Amniotic stem cell (primary cell): ENCODE data around the gene MT1B.
"Not testable (repeated sequence)": the region's sequence is repeated elsewhere in the genome, so short reads cannot be mapped to it uniquely, and the experiment has no call there.

Experiments
- DNase-seq: peaks from one replicate; lab custom pipeline; 2025; lab: John Stamatoyannopoulos, UW

Gene MT1B

DNA sequence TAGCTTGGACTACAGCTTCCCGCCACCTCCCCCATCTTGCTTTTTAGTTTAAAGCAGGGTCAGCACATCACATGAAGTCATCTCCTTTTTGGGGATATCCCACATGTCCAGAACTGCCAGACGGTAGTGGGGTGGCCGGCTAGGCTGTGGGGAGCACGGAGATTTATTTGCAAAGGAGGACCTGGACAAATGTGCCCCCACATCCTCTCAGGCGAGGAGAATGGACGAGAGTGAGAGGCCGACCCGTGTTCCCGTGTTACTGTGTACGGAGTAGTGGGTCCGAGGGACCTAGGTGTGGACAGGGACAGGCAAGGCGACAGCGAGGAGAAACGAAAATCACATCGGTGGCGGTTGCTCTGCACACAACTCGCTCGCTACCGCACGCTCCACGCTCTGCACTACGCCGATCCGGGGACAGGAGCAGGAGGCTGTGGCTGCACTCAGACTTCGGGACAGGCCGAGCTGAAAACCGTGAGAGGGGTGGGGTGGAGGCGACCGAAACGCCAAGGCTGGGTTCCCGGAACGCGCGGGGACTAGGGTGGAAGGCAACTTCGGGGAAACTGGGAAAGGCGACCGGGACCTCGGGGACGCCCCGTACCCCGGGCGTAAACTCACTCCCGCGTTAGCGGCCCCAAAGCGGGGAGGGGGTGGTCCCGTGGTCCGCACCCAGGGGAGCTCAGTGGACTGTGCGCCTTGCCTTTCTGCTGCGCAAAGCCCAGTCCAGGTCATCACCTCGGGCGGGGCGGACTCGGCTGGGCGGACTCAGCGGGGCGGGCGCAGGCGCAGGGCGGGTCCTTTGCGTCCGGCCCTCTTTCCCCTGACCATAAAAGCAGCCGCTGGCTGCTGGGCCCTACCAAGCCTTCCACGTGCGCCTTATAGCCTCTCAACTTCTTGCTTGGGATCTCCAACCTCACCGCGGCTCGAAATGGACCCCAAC, 13.6 kb upstream of the MT1B start, which contains the start of gene MT1A:
TSS of gene MT1A (plus strand) at position 853 of the 937 bp plus-strand sequence. CDS start at position 926, 73 bp downstream.
- DNase-seq: no peak

- no peak for DNase-seq
Observed at GRCh38 chr16:56639045-56639444, 12.6 kb upstream of the MT1B start.

- DNase-seq: no peak
Observed at GRCh38 chr16:56640076-56640475, 11.6 kb upstream of the MT1B start.

GRCh38 chr16:56641166-56641565, 10.5 kb upstream of the MT1B start:
- DNase-seq: no peak

GRCh38 chr16:56643080-56643778, 8.5 kb upstream of the MT1B start:
- no peak for DNase-seq

DNA sequence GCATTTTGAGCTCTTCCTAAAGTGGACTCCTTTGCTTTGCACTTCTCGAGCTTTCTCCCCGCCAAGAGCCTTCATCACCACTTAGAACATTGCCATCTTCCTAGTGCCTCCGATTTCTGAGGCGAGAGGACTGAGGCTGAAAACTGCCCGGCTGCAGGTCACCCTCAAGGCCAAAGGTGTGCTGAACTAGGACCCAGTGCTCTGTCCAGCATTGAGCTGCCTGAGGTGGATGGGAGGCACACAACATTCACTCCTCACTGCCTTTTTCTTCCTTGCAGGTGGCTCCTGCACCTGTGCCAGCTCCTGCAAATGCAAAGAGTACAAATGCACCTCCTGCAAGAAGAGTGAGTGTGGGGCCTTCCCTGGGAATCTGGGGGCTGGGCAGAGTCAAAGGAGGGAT, 7.9 kb upstream of the MT1B start:
- no peak for DNase-seq

DNA sequence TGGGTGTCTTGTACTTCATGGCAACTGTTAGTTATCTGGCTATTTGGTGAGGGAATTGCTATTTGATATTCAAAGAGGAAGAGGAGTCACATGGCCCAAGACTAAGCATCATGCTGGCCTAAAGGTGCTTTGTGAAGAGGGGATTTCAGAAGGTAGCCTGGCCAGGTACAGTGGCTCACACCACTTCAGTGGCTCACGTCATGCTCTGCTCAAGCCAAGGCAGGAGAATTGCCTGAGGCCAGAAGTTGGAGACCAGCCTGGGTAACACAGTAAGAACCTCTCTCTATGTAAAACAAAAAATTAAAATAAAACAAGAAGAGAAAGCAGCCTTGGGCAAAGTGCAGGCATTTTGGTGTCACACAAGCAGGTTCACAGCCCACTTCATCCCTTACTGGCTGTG, 6.4 kb upstream of the MT1B start:
- no peak for DNase-seq

DNA sequence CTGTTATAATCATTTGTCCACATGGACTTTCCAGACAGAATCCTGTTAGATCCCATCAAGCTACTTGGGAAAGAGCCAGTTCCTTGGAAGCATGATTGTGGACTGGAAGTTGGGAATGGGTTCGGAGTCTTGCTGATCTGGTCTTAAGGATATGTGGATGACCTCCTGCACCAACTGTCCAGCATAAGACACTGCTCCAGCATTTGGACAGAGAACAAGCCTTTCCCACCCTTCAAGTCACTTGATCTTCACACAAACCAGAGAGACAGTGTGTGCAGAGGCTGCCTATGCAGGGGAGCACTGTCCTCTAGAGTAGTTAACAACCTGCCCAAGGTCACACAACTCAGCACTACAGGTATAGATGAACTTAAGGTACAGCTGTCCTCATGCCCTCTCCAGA, 5.8 kb upstream of the MT1B start:
- no peak for DNase-seq

DNA sequence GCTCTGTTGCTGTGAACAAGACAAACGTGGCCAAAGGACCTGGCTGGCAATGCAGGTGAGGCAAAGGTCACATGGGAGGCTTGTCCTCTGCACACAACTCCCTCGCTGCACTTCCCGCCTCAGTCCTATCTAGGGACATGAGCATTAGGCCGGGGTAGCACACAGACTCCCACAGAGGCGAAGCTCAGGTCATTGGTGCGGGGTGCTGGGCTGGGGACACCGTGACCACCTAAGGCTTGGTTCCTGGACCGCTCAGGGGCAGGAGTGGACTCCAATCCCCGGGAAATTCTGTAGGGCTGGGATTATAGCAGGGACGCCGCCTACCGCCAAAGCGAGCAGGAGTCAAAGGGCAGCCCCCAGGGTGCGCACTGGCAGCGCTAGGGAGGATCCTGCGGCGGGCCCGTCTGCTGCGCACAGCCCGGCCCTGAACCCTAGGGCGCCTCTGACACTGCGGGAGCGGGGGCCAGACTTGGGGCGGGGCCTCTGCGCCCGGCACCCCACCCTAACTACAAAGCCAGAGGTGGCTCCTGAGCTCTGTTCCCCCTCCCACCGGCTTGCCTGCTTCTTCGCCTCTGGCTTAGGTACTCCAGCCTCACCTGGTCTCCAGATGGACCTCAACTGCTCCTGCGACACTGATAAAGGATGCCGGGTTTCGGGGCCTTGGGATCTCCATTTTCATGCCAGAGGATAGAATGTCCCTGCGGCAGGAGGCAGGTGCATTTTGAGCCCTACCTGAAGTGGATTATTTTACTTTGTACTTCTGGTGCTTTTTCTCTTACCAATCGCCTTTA, 3.9 kb upstream of the MT1B start:
- no peak for DNase-seq

DNA sequence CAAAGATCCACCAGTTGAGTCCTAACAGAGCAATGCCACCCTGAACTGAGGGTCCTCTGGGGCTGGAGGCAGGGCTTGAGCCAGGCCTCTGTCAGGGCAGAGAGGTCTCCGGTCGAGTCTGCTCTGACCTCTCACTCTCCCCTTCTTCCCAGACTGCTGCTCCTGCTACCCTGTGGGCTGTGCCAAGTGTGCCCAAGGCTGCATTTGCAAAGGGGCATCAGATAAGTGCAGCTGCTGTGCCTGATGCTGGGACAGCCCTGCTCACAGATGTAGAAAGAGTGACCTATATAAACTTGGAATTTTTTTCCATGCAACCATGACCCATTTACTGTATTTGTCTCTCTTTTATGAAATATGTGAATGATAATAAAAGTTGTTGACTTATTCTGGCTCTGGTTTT, 2.4 kb upstream of the MT1B start:
- DNase-seq: no peak

DNA sequence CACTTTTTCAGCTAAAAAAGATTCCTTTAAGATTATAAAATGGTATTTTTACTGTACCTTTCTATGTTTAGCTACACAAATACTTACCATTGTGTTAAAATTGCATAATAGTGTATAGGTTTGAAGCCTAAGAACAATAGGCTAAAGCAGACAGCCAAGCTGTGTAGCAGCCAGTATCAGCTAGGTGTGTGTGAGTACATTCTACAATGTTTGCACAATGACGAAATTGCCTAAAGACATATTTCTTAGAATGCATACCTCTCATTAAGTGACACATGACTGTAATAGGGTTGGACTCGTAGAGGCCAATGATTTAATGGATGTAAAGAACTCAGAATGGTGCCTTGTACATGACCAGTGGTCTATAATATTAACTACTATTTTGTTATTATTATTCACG, 1.9 kb upstream of the MT1B start:
- DNase-seq: no peak

GRCh38 chr16:56652600-56652999, 914 bp downstream of the MT1B start:
- DNase-seq: no peak

DNA sequence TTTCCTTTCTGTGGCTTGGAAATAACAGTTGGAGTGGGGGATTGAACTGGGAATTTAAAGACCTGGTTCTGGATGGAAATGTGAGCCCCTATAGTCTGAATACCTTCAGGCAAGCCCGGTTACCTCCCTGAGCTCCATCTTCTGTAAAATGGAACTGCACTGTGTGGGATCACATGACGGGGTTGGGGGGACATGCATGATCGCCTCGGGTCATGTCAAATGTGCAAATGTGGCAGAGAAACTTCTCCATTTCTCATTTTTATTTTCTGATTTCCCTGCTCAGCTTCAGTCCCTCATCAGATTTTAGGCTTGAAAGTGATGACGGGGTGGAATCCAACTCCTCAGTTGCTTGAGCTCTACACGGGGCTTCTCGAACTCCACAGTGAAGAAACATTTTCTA, 1.5 kb downstream of the MT1B start:
- DNase-seq: no peak

DNA sequence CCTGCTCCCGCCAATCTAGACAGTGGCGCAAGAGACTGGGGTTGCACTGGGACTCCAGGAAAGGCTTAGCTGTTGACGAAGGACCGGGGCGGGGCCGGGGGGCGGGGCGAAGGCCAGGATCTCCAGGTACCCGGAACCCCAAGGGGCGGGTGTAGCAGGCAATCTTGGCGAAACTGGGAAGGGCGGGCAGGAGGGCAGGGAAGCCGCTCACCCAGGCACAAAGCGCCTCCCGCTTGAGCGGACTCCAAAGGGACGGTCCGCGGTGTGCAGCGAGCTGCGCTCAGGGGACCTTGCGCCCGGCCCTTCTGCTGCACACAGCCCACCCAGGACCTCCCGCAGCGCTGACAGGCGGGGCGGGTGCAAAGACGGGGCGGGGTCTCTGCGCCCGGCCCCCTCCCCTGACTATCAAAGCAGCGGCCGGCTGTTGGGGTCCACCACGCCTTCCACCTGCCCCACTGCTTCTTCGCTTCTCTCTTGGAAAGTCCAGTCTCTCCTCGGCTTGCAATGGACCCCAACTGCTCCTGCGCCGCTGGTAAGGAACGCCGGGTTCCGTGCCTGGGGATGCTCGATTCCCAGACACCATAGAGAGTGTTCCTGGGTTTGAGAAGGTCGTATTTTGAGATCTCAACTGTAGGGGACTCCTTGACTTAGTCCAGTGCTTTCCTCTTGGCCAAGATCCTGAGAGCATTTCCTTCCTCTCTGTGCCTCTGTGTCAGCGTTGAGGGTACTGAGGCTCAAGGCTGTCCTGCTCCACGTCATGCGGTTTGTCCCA, 6.1 kb downstream of the MT1B start, which contains the start of gene MT1F:
TSS of gene MT1F (plus strand) at position 405 of the 772 bp plus-strand sequence. CDS start at position 505, 100 bp downstream.
- no peak for DNase-seq

GRCh38 chr16:56658327-56658875, 6.7 kb downstream of the MT1B start:
- no peak for DNase-seq

- DNase-seq: no peak
Observed at GRCh38 chr16:56662357-56663354, 11.0 kb downstream of the MT1B start.

DNA sequence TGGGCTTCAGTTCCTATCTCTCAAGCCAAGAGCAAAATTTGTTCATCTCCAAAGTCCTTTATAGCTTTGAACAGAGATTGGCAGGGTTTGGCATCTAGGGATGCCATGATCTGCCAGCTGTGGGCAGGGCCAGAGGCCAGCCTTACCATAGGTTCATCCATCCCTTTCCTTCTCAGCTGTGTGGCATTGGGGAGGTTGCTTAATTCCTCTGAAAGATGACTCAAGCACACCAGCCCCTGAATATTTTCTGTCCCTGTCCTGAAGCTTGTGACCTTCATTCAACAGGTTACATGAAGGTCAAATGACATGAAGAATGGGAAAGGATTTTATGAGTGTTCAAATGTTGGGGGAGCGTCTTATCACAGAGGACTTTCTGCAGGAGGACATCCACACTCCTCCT, 12.8 kb downstream of the MT1B start:
- no peak for DNase-seq

- not testable (repeated sequence) for DNase-seq
Observed at GRCh38 chr16:56665286-56666261, 13.9 kb downstream of the MT1B start.
